ENCODE results near the gene SIDT2. TPM values are rescaled to one million over a fixed set of nuclear protein-coding genes. Genes with fewer than 3 reads are reported as not detected.

Gene SIDT2
- total RNA-seq (2022; extraction: Qiagen RNA extraction), result 3.3 to 5.1 TPM (median 5.1 TPM) in 5 replicates

DNA sequence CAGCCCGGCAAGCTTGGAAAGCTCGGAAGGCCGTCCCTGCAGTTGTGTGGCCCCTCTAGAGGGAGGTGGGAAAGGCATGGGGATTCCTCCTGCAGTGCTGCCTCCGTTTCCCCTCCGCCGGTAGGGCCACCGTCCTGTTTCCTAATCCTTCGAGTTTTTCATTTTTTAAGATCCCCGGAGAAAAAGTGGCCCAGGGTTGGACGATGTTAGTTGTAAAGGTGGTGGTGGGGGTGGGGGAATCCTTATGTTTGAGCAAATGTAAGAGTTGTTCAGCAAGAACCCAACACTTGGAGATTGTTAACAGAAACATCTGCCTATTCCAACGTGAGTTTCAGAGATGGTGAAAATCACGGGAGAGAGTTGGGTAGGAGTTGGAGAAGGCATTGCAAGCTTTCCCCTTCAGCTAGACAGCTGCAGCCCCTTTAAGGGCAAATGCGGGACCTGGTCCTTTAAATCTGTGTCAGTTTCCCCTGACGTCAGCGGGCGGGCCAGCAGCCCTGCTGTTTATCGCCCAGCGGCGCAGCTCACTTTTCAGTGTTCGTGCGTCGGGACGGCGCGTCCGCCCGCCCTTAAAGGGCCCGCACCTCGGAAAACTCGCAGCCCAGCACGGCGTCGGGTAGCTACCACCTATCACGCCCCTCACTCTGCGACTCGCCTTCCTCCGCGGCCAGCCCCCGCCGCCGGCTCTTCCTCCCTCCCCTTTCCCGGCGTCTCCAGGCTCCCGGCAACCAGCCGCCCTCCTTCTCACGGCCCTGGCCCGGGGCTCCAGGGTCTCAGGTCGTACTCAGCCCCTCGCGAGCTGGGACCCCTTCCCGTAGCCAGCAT lies at the start of gene SIDT2:
SIDT2 (plus strand) TSS at position 534 of the 825 bp plus-strand sequence. CDS start 521 bp downstream, outside the sequence.

DNA sequence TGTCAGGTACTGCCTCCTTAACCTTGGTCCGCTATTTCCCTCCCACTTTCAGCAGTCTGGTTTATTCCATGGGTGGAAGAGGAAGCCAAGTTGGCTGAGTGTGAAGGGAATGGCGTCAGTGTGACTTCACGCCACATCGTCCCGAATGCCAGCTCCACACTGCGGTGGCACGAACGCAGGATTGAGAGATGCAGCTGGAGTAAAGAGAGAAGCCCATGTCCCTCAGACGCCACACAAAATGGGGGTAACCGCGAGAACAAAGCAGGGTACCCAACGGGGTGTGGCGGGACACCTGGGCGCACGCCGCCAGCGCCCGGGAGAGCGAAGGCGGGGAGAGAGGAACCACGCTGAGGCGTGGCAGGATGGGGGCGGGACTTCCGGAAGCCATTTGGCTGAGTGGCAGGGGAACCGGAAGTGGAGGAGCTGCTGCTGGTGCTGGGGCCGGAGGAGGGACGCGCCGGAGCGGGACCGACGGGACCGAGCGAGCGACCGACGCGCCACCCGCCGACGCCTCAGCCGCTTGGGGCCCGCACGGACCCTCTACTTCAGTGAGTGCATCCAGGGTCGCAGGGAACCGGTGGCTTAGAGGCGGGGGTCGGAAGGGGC lies 34.6 kb upstream of the SIDT2 start, which contains the start of gene PAFAH1B2:
PAFAH1B2 (plus strand) TSS at position 417 of the 606 bp plus-strand sequence. CDS start 8,161 bp downstream, outside the sequence.

DNA sequence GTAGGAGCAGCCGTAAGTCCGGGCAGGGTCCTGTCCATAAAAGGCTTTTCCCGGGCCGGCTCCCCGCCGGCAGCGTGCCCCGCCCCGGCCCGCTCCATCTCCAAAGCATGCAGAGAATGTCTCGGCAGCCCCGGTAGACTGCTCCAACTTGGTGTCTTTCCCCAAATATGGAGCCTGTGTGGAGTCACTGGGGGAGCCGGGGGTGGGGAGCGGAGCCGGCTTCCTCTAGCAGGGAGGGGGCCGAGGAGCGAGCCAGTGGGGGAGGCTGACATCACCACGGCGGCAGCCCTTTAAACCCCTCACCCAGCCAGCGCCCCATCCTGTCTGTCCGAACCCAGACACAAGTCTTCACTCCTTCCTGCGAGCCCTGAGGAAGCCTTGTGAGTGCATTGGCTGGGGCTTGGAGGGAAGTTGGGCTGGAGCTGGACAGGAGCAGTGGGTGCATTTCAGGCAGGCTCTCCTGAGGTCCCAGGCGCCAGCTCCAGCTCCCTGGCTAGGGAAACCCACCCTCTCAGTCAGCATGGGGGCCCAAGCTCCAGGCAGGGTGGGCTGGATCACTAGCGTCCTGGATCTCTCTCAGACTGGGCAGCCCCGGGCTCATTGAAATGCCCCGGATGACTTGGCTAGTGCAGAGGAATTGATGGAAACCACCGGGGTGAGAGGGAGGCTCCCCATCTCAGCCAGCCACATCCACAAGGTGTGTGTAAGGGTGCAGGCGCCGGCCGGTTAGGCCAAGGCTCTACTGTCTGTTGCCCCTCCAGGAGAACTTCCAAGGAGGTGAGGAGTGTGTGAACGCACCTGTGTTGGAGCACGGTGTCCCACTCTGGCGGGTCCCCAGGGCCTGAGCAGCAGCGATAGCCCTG lies 20.7 kb downstream of the SIDT2 start, which contains the start of gene TAGLN:
TAGLN (plus strand) TSS at position 318 of the 863 bp plus-strand sequence. CDS start 3,644 bp downstream, outside the sequence.

DNA sequence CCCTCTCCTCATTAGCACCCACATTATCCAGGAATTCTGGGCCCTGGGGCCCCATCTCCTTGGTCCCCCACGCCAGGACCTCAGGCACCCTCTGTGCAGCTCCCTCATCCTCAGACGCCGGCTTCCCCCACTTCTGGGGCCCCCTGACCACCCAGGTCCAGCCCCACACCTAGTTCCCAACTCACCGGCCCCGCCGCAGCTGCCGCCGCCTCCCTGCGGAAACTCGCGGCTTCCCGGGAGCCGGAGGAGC lies 53.2 kb downstream of the SIDT2 start, which contains the start of gene PCSK7:
PCSK7 (minus strand) TSS at position 232 of the 250 bp plus-strand sequence. CDS start 2,229 bp downstream, outside the sequence.

DNA sequence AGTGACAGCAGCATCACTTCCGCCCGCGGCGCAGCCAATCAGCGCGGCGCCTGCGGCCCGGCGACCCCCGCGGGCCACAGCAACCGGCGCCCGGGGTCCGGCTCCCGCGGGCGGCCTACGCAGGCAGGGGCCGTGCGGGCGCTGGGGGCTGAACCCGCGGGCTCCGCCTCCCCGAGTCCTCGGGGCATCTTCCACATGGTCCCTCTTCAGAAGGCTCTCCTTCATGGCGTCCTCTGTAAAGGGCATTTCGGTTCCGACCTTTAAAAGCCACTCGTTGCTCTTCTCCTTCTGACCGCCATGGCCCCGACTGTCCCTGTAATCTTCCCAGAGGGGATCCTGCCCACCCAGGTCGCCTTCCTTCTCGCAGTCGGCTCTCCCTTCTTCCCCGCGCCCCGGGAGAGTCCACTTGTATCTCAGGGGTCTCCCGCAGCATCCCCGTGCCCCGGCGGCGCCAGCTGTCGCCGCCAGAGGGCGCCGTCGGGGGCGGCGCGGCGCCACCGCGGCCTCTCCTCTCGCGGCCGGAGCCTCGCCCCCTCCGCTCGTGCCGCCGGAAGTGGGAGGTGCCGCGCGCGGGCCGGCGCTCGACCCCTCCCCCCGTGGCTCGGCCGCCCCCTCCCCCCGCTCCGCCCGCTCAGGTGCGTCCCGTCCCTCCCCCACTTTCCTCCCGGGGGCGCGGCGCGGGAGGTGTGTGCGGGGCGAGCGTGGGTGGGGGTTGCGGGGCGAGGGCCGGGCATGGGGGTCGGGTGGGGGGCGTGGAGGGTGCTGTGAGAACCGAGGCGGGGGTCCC lies 53.7 kb downstream of the SIDT2 start, which contains the start of gene RNF214:
RNF214 (plus strand) TSS at position 580 of the 787 bp plus-strand sequence. CDS start 1,602 bp downstream, outside the sequence.

Other genes starting within 250 kb of the SIDT2 start
- 8.1 to 10.2 TPM (median 9.1 TPM) in 5 replicates for gene SIK3, start 80.3 kb upstream of the SIDT2 start, total RNA-seq (2022; extraction: Qiagen RNA extraction)
- gene PAFAH1B2, start 34.5 kb upstream of the SIDT2 start, total RNA-seq (2022; extraction: Qiagen RNA extraction), result 31.3 to 43.8 TPM (median 35.1 TPM) in 5 replicates
- 61.4 to 151 TPM (median 112 TPM) in 5 replicates for gene TAGLN, start 20.6 kb downstream of the SIDT2 start, total RNA-seq (2022; extraction: Qiagen RNA extraction)
- gene PCSK7, start 53.3 kb downstream of the SIDT2 start, total RNA-seq (2022; extraction: Qiagen RNA extraction), result 13.1 to 18.4 TPM (median 17.4 TPM) in 5 replicates
- gene RNF214, start 53.9 kb downstream of the SIDT2 start, total RNA-seq (2022; extraction: Qiagen RNA extraction), result 8.3 to 12.3 TPM (median 9.2 TPM) in 5 replicates
- 1.4 to 2.2 TPM (median 1.8 TPM) in 5 replicates for gene BACE1-AS, start 112.6 kb downstream of the SIDT2 start, total RNA-seq (2022; extraction: Qiagen RNA extraction)
- 8.4 to 10.3 TPM (median 8.8 TPM) in 5 replicates for gene BACE1, start 137.5 kb downstream of the SIDT2 start, total RNA-seq (2022; extraction: Qiagen RNA extraction)
- gene CEP164, start 149.1 kb downstream of the SIDT2 start, total RNA-seq (2022; extraction: Qiagen RNA extraction), result 15.0 to 19.3 TPM (median 16.1 TPM) in 5 replicates

Measured in A549 treated with CORT108297 at 1 μM for 4 hours (cell line).